Dermis microvascular lymphatic vessel endothelial cell (primary cell): ENCODE results near the gene GRM3. TPM values are rescaled to one million over a fixed set of nuclear protein-coding genes. Genes with fewer than 3 reads are reported as not detected.
A peak's percentile ranks its signal among the peaks of the same experiment; 100 is the strongest.

Experiments
- DNase-seq, 2 donors: peaks; one replicate each; pipeline versions ENCODE4 v3.0.0 to v3.0.0-alpha.2; 2010; ENCODE audit warnings: low read depth in 2 of 2
- total RNA-seq: library from RNA; depleted of rRNA; stranded (reverse); fragments of >200 nt; gene quantifications from 2 replicates; pipeline ENCODE4 v1.2.1, GENCODE V29; 2014

The GRM3 gene
- total RNA-seq, 1 donor from 2014 or later, result not detected

- DNase-seq, result no peak
Observed at GRCh38 chr7:86785641-86786040, 141.9 kb downstream of the GRM3 start.

GRCh38 chr7:86786376-86786775, 142.7 kb downstream of the GRM3 start:
- DNase-seq, result no peak

GRCh38 chr7:86788948-86789347, 145.2 kb downstream of the GRM3 start:
- no peak for DNase-seq

DNA sequence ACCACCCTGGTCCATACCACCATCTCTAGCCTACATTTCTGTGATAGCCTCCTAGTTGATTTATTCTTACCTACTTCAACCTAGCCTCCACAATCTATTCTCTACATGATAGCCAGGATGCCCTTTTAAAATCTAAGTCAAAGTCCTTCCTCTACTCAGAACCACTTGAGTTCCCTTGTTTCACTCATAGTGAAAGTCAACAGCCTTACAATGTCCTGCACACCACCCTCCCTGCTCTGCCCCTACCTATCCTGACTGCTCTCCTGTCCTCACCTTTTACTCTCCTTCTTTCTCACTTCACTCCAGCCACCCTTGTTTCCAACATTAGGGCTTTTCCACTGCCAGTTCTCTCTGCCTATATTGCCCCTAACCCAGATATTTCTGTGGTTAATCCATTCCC, 146.7 kb downstream of the GRM3 start:
- DNase-seq, result no peak

GRCh38 chr7:86792260-86792659, 148.6 kb downstream of the GRM3 start:
- no peak for DNase-seq

- no peak for DNase-seq
Observed at GRCh38 chr7:86793136-86793535, 149.4 kb downstream of the GRM3 start.

DNA sequence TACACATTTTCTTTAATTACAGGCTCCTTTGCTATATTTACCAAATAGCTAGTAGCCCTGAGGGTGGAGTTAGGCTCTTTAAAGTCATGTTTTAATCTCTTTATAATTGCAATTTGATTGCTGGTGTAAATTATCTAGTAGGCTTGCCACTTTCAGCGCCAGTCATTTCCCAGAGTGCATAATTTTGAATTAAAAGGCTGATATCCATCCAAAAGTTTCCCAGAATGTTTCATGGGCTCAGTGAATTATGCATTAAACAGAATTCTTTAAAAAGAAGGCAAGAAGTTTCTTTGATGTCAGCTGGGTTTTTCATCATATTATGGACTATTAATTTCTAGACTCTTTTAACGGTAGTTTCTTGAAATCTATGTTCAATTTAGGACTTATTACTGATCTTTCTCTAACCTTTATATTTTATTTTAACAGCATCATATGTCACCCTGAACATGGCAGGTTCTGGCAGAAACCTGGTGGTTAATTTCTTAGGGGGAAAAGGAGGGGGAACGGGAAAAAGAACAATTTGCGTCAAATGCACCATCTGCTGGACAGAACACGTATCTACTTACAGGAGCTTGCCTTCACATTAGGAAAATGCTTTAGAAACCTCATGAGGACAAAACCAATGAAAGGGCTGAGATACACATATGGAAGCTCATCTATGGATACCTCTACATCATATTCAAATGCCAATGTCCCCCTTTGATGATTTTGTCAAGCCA, 171.1 kb downstream of the GRM3 start:
- DNase-seq, result peak; percentile 5 to 32

DNA sequence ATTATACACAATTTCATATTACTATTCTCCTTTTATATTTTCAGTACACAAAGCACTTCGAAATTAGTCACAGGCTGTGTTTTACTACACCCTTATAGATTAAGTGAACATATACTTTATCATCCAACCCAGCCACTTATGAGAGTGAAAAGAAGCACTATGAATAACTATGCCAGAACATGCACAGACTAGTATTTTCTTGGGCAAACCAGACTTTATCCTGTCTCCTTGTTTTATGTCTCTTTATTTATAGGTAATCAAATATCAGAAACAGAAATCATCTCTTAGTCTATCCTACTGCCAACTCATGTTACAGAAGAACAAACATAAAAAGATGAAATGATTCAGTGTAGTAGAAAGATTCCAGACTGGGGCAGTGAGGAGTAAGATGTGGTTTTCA, 171.8 kb downstream of the GRM3 start:
- no peak for DNase-seq

DNA sequence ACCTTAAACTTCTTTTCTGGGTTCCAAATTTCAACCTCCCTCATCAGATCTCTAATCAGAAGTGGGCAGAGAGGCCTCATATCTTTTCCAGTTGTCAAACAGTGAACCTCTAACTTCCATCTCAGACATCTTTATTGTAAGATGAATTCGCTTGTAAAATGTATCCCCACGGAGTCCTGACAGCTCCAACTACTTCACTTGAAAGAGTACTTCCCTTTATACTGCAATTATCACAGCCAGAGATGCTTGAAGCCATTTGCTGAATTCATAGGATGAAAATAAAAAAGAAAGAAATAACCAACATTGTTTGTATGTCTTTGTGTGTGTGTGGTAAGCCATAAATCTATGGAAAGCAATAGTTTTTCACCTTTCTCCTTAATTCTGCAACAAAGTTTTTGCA, 175.2 kb downstream of the GRM3 start:
- DNase-seq, result no peak

DNA sequence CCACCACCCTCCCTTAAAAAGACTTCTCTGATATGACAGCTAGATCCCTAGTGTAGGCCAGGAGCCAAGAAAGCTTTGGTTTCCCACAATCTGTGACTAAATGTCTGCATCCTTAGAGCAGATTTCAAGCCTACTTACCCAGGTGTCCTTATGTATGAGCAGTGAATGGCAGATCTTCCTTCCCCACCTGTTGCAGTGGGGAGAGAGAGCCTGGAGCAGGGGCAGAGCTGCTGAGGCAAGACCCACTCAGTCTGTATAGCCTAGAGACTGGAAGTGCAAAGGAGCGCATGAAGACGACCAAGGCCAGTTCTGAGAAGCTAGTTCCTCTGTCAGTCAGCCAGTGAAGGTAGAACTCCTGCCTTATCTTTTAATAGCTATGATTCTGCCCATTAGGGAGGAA, 180.1 kb downstream of the GRM3 start:
- DNase-seq, result no peak

- no peak for DNase-seq
Observed at GRCh38 chr7:86825264-86825663, 181.6 kb downstream of the GRM3 start.

DNA sequence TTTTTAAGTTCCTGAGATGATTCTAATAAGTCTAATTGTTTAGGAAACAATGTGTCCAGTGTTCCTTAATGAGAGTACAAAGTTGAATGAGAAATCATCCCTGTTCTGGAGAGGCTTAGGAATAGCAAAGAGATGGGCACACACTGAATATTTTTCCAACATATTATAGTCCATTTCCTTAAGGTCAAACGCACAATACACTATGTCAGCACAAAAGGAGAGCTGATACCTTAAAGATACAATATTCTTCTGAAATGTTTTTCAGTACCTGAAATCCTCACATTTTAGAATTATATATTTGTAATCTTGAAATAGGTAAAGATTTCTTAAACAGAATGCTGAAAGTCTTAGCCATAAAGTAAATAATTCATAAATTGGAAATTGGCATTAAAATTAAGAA, 183.2 kb downstream of the GRM3 start:
- DNase-seq, result no peak

DNA sequence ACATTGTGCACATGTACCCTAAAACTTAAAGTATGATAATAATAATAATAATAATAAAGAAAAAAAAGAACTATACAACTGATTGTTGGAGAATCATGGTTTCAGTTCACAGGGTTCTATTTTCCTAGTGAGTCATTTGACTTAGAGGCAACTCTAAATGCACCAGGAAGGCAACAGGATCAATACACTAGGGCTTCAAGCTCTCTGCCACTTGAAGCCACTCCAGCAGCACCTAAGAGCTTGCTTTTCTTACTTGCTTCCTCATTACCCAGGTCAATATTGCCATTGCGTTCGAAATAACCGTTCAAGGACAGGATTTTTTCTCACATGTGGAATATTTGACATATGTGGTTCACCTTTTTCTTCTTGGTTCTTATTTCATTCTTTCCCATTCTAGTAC, 189.7 kb downstream of the GRM3 start:
- DNase-seq, result no peak

GRCh38 chr7:86837235-86837634, 193.5 kb downstream of the GRM3 start:
- no peak for DNase-seq

DNA sequence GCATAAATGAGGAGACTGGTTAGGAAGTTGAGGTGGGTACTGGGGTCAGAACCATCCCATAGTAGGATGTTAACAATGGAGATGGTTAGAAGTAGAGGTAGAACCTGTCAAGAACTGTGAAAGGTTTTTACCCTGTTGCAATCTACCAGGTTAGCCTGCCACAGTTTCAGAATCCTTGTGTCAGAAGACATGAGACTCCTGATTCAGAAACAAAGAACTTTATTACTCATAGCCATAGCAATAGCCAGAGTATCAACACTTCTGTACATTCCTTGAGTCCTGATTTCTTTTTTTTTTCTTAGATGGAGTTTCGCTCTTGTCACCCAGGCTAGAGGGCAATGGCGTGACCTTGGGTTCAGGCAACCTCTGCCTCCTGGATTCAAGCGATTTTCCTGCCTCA, 200.9 kb downstream of the GRM3 start:
- DNase-seq, result no peak

DNA sequence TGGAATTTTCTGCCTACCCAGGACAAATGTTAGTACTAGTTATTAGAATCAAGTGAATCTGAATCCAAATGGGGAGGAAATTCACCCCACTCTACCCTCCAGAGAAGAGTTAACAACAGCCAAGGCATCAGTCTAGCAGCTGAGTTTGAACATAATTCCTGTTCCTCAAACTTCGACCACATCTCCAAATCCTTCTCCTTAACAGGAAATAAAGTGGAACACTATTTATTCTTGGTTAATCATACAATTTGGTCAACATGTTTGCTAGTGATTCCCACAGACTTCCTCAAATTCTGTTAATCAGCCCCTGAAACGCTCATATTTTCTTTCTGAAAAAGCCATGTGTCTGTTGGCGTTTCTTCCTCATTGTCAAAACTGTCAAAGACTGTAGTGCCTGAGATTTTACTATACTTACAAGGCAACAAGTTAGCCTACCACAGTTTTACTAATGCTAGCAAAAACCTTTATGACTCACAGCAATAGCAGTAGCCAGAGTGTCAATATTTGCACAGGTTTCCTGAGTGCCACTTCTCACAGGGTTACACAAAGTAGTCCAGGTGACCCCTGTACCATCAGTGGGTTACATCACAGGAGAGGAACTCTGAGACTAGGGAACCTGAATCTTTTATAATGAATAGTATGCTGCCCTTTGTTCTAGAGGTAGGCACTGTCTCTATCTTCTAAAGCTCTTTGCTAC, 202.9 kb downstream of the GRM3 start:
- DNase-seq, result peak in 1 of 2 donors; percentile 5

GRCh38 chr7:86848226-86848625, 204.5 kb downstream of the GRM3 start:
- DNase-seq, result no peak

GRCh38 chr7:86851566-86851965, 207.9 kb downstream of the GRM3 start:
- DNase-seq, result no peak

GRCh38 chr7:86863452-86863851, 219.7 kb downstream of the GRM3 start:
- no peak for DNase-seq

DNA sequence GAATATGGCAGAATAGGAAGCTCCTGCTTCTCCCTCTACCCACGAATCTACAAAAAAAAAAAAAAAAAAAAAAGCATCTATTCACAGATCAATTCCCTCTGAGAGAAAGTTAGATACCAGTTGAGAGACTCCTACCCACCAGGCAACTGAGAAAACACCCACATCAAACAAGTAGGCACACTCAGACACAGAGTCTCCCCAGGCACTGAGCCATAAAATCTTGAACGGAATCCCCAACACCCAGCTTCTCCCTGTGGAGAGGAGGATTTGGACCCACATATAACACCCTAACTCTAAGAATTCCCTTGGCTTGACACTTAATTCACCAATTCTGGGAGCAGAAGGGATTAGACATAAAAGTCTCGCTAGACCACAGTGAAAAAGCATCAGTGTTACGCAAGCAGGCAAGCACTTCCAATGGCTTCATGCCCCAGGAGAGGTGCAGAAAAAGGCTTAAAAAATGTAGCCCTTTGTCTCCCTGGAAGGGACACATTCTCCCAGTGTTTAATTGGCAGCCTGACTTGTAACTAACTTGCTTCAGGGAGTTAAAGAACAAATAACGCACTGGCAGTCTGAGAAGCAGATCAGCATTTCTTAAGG, 223.6 kb downstream of the GRM3 start:
- DNase-seq, result no peak

DNA sequence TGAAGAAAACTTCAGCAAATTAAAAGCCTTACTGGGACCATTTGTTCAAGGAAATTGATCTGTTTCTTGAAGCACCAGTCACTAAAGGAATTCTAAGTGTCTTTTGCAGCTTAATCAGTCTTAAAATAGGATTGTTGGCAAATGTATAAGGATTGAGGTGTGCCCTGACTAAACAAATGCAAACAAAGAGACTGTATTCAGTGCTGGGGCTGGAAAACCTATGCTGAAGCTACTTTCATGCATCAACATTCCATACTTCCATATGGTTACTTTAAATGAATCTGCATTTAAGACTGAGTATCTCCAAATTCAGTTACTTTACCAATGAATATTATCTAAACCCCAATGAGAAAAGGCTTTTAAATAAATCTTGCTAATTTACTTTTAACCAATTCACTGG, 232.4 kb downstream of the GRM3 start:
- DNase-seq, result no peak

DNA sequence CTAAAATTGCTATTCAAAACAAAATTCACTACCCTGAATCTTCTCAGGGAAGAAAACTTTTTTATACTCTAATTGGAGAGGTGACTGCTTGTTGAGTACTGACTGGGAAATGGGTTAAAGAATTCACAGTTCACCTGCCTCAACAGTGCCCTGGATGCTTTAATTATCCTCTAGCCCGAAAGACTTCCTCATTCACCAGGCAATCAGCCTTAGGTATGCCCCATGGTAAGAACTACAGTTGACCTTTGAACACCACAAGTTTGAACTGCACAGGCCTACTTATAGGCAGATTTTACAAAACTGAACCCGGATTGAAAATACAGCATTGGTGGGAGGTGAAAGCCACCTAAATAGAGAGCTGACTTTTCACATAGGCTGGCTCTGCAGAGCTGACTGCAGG, 240.4 kb downstream of the GRM3 start:
- no peak for DNase-seq

- DNase-seq, result no peak
Observed at GRCh38 chr7:86889501-86889900, 245.8 kb downstream of the GRM3 start.
